Trophoblast cell (in vitro differentiated cells and primary cell): Measurements from ENCODE around the gene SLC22A1.

Experiments
- DNase-seq, 2 donors: peaks; one replicate each; pipeline ENCODE4 v3.0.0-alpha.2; 2016
- H2AFZ ChIP-seq: 2 replicates; pipeline ENCODE4 v1.6.1; 2013; ENCODE audit warnings: low read length, moderate library complexity, mild to moderate bottlenecking; ENCODE audit not compliant: insufficient read depth, poor library complexity
- H2AK5ac ChIP-seq: 2 replicates; pipeline ENCODE4 v1.6.1; 2013; ENCODE audit warnings: mild to moderate bottlenecking, low read length
- H2BK120ac ChIP-seq: 2 replicates; pipeline ENCODE4 v1.6.1; 2013; ENCODE audit warnings: low read length, mild to moderate bottlenecking, moderate library complexity; ENCODE audit not compliant: insufficient read depth, poor library complexity
- H2BK12ac ChIP-seq: 2 replicates; pipeline ENCODE4 v1.6.1; 2013; ENCODE audit warnings: mild to moderate bottlenecking, low read length, moderate library complexity
- H2BK5ac ChIP-seq: 2 replicates; pipeline ENCODE4 v1.6.1; 2013; ENCODE audit warnings: low read length, low read depth, moderate library complexity, mild to moderate bottlenecking; ENCODE audit not compliant: poor library complexity
- H3K14ac ChIP-seq: 2 replicates; pipeline ENCODE4 v1.6.1; 2013; ENCODE audit warnings: mild to moderate bottlenecking, low read length
- H3K18ac ChIP-seq: 2 replicates; pipeline ENCODE4 v1.6.1; 2013; ENCODE audit warnings: mild to moderate bottlenecking, low read length
- H3K23ac ChIP-seq: 2 replicates; pipeline ENCODE4 v1.6.1; 2013; ENCODE audit warnings: low read length
- H3K27ac ChIP-seq: 2 replicates; pipeline ENCODE4 v1.5.1; 2013; ENCODE audit warnings: low read depth, mild to moderate bottlenecking, inconsistent platforms, low read length, moderate library complexity
- H3K27me3 ChIP-seq: 2 replicates; pipeline ENCODE4 v1.6.1; 2013; ENCODE audit warnings: inconsistent platforms, mild to moderate bottlenecking, low read length, moderate library complexity; ENCODE audit not compliant: insufficient read depth
- H3K36me3 ChIP-seq, 2 experiments: 1 replicate in 1 of 2; 2 replicates in 1 of 2; pipeline ENCODE4 v1.6.1; 2013; ENCODE audit warnings: low read length in 2 of 2, mild to moderate bottlenecking in 2 of 2, moderate library complexity in 1 of 2; ENCODE audit not compliant: insufficient read depth in 2 of 2, control insufficient read depth in 1 of 2
- H3K4ac ChIP-seq: 2 replicates; pipeline ENCODE4 v1.6.1; 2013; ENCODE audit warnings: low read depth, mild to moderate bottlenecking, low read length, moderate library complexity
- H3K4me1 ChIP-seq, 2 experiments: 1 replicate in 1 of 2; 2 replicates in 1 of 2; pipeline ENCODE4 v1.6.1; 2013; ENCODE audit warnings: low read length in 2 of 2, mild to moderate bottlenecking in 2 of 2, moderate library complexity in 1 of 2; ENCODE audit not compliant: insufficient read depth in 2 of 2, control insufficient read depth in 1 of 2
- H3K4me2 ChIP-seq: 2 replicates; pipeline ENCODE4 v1.6.1; 2013; ENCODE audit warnings: inconsistent platforms, mild to moderate bottlenecking, low read length, moderate library complexity
- H3K4me3 ChIP-seq: 2 replicates; pipeline ENCODE4 v1.5.1; 2013; ENCODE audit warnings: mild to moderate bottlenecking, low read depth, low read length, inconsistent platforms
- H3K79me1 ChIP-seq: one replicate; pipeline ENCODE4 v1.6.1; 2013; ENCODE audit warnings: low read length
- H3K79me2 ChIP-seq: 2 replicates; pipeline ENCODE4 v1.6.1; 2013; ENCODE audit warnings: low read length, mild to moderate bottlenecking; ENCODE audit not compliant: control insufficient read depth, insufficient read depth, poor library complexity
- H3K9ac ChIP-seq: 2 replicates; pipeline ENCODE4 v1.6.1; 2013; ENCODE audit warnings: mild to moderate bottlenecking, low read length
- H3K9me3 ChIP-seq: 2 replicates; pipeline ENCODE4 v1.6.1; 2013; ENCODE audit warnings: low read depth, mild to moderate bottlenecking, control low read depth, inconsistent platforms, low read length; ENCODE audit not compliant: insufficient read depth
- H4K12ac ChIP-seq: 2 replicates; pipeline ENCODE4 v1.6.1; 2013; ENCODE audit warnings: low read depth, mild to moderate bottlenecking, low read length, moderate library complexity
- H4K8ac ChIP-seq: 2 replicates; pipeline ENCODE4 v1.6.1; 2013; ENCODE audit warnings: low read depth, mild to moderate bottlenecking, low read length, moderate library complexity
- H4K91ac ChIP-seq: one replicate; pipeline ENCODE4 v1.6.1; 2013; ENCODE audit warnings: low read depth, mild to moderate bottlenecking, low read length, moderate library complexity
- WGBS: extraction: QIAGEN DNeasy Blood & Tissue Kit; methylation state at CpG from one replicate; pipeline ENCODE4 v1.1.7; 2013; ENCODE audit warnings: missing lambda C conversion rate; ENCODE audit not compliant: insufficient read length, insufficient coverage; ENCODE audit errors: extremely low coverage; 5-methylcytosine and 5-hydroxymethylcytosine counted together

The SLC22A1 gene

GRCh38 chr6:160116411-160116810 is 5.2 kb upstream of the SLC22A1 start:
- WGBS, result no CpG with 5 or more reads among the region's 2 CpGs
- Histone ChIP-seq H3K27ac (no peak overlapping the region), H3K36me3 (peaks cover 16 to 18% of the 10 kb centered on the region in 2 experiments), H3K4me3 (no peak overlapping the region), H3K4ac (no peak overlapping the region), H2BK5ac (no peak overlapping the region), H3K4me2 (no peak overlapping the region), H2AK5ac (no peak overlapping the region), H2BK120ac (no peak overlapping the region), H3K79me1 (no peaks in the 10 kb centered on the region), H4K91ac (no peak overlapping the region), H2AFZ (no peak overlapping the region), H3K4me1 (no peaks in the 10 kb centered on the region), H3K79me2 (no peaks in the 10 kb centered on the region), H3K18ac (no peak overlapping the region), H3K14ac (no peak overlapping the region), H3K9ac (no peak overlapping the region), H2BK12ac (no peak overlapping the region), H4K12ac (no peak overlapping the region), H3K27me3 (no peaks in the 10 kb centered on the region), H4K8ac (no peak overlapping the region), H3K23ac (no peak overlapping the region), H3K9me3 (peaks cover 21% of the 10 kb centered on the region)
- no peak for DNase-seq

GRCh38 chr6:160117137-160117536 is 4.5 kb upstream of the SLC22A1 start:
- no peak overlapping the region for H4K12ac ChIP-seq
- H3K9ac ChIP-seq, result no peak overlapping the region
- peaks cover 21% of the 10 kb centered on the region for H3K9me3 ChIP-seq
- no peak overlapping the region for H3K14ac ChIP-seq
- H3K4me3 ChIP-seq, result no peak overlapping the region
- H3K23ac ChIP-seq, result no peak overlapping the region
- H3K4me2 ChIP-seq, result no peak overlapping the region
- no peak overlapping the region for H2BK12ac ChIP-seq
- no peak for DNase-seq
- no peak overlapping the region for H2AFZ ChIP-seq
- H3K4ac ChIP-seq, result no peak overlapping the region
- no peak overlapping the region for H3K18ac ChIP-seq
- no peaks in the 10 kb centered on the region for H3K27me3 ChIP-seq
- no peak overlapping the region for H4K8ac ChIP-seq
- no peak overlapping the region for H3K27ac ChIP-seq
- H2AK5ac ChIP-seq, result no peak overlapping the region
- H3K79me1 ChIP-seq, result no peaks in the 10 kb centered on the region
- H3K4me1 ChIP-seq, result no peaks in the 10 kb centered on the region
- no peak overlapping the region for H2BK5ac ChIP-seq
- no peak overlapping the region for H4K91ac ChIP-seq
- H3K79me2 ChIP-seq, result no peaks in the 10 kb centered on the region
- peaks cover 16 to 22% of the 10 kb centered on the region in 2 experiments for H3K36me3 ChIP-seq
- WGBS, result no CpG with 5 or more reads among the region's 6 CpGs
- no peak overlapping the region for H2BK120ac ChIP-seq

GRCh38 chr6:160118620-160119229 is 2.9 kb upstream of the SLC22A1 start:
- Histone ChIP-seq H4K8ac (no peak overlapping the region), H3K14ac (no peak overlapping the region), H3K79me2 (no peaks in the 10 kb centered on the region), H4K12ac (no peak overlapping the region), H3K9me3 (peaks cover 22% of the 10 kb centered on the region), H2BK12ac (no peak overlapping the region), H3K18ac (no peak overlapping the region), H3K9ac (no peak overlapping the region), H3K79me1 (no peaks in the 10 kb centered on the region), H4K91ac (no peak overlapping the region), H3K36me3 (peaks cover 14 to 22% of the 10 kb centered on the region in 2 experiments), H3K27ac (no peak overlapping the region), H2AFZ (no peak overlapping the region), H3K4me1 (no peaks in the 10 kb centered on the region), H3K4ac (no peak overlapping the region), H3K4me3 (no peak overlapping the region), H3K23ac (no peak overlapping the region), H2AK5ac (no peak overlapping the region), H2BK120ac (no peak overlapping the region), H2BK5ac (no peak overlapping the region), H3K27me3 (no peaks in the 10 kb centered on the region), H3K4me2 (no peak overlapping the region)
- no peak for DNase-seq
- WGBS, result no CpG with 5 or more reads among the region's 5 CpGs

- WGBS, result no CpG with 5 or more reads among the region's 1 CpG
- H4K91ac ChIP-seq, result no peak overlapping the region
- H3K79me2 ChIP-seq, result no peaks in the 10 kb centered on the region
- H3K79me1 ChIP-seq, result no peaks in the 10 kb centered on the region
- H3K4ac ChIP-seq, result no peak overlapping the region
- no peak overlapping the region for H4K8ac ChIP-seq
- peaks cover 27% of the 10 kb centered on the region for H3K9me3 ChIP-seq
- peaks cover 14 to 22% of the 10 kb centered on the region in 2 experiments for H3K36me3 ChIP-seq
- no peak overlapping the region for H3K4me2 ChIP-seq
- no peak overlapping the region for H3K18ac ChIP-seq
- no peak overlapping the region for H2AK5ac ChIP-seq
- H3K4me3 ChIP-seq, result no peak overlapping the region
- no peak overlapping the region for H2AFZ ChIP-seq
- H2BK12ac ChIP-seq, result no peak overlapping the region
- no peak overlapping the region for H3K27ac ChIP-seq
- no peaks in the 10 kb centered on the region for H3K4me1 ChIP-seq
- no peak for DNase-seq
- H3K27me3 ChIP-seq, result no peaks in the 10 kb centered on the region
- no peak overlapping the region for H3K9ac ChIP-seq
- H3K14ac ChIP-seq, result no peak overlapping the region
- no peak overlapping the region for H4K12ac ChIP-seq
- no peak overlapping the region for H2BK120ac ChIP-seq
- H2BK5ac ChIP-seq, result no peak overlapping the region
- no peak overlapping the region for H3K23ac ChIP-seq
These were observed 1.5 kb upstream of the SLC22A1 start for GRCh38 chr6:160120087-160120486.
